K562 (cell line): ENCODE data around the gene ZDHHC16. TPM values are rescaled to one million over a fixed set of nuclear protein-coding genes. Genes with fewer than 3 reads are reported as not detected.
A peak's percentile ranks its signal among the peaks of the same experiment; 100 is the strongest.

ENCODE experiments used
- CLOCK ChIP-seq: fragments of 250-450 bp; sonication (Bioruptor Pico); IDR thresholded peaks from 2 replicates; pipeline ENCODE4 v1.4.0; 2020; ENCODE audit warnings: mild to moderate bottlenecking, moderate library complexity, borderline replicate concordance
- DIDO1 ChIP-seq: fragments of 450-650 bp; IDR thresholded peaks from 2 replicates; pipeline ENCODE4 v1.6.1; 2016; ENCODE audit warnings: low read depth, missing biosample characterization, missing genetic modification characterization
- NR2C2 ChIP-seq, 2 experiments: fragments of 200-800 bp in 1 of 2; sonication (Bioruptor generic) in 1 of 2; sonication (generic) in 1 of 2; formaldehyde crosslinking in 1 of 2; IDR thresholded peaks; 2 replicates each; pipeline versions ENCODE4 v1.6.1 to v1.8.0; 2016 to 2022; ENCODE audit warnings: mild to moderate bottlenecking in 1 of 2, missing compliant biosample characterization in 1 of 2, missing genetic modification characterization in 1 of 2, missing genetic modification reagents in 1 of 2
- NRF1 ChIP-seq, 2 experiments: fragments of 450-650 bp; IDR thresholded peaks in 1 of 2; conservative IDR thresholded peaks in 1 of 2; 2 replicates each; pipeline ENCODE4 v1.6.1; 2014; ENCODE audit warnings: mild to moderate bottlenecking in 2 of 2
- PHF21A ChIP-seq: fragments of 450-650 bp; IDR thresholded peaks from 2 replicates; pipeline ENCODE4 v1.6.1; 2017; ENCODE audit warnings: low read depth, borderline replicate concordance
- REST ChIP-seq, 2 experiments: fragments of 450-650 bp; formaldehyde crosslinking in 1 of 2; IDR thresholded peaks; 2 replicates each; pipeline versions ENCODE4 v1.4.0 to v1.6.1; 2014 to 2020; ENCODE audit warnings: mild to moderate bottlenecking in 2 of 2, borderline replicate concordance in 1 of 2, low read depth in 1 of 2
- STAT5B ChIP-seq: fragments of 250-450 bp; sonication (Bioruptor Pico); IDR thresholded peaks from 2 replicates; pipeline ENCODE4 v1.8.0; 2021; ENCODE audit warnings: mild to moderate bottlenecking, inconsistent platforms
- TFAP4 ChIP-seq: sonication (generic); formaldehyde crosslinking; IDR thresholded peaks from 2 replicates; pipeline ENCODE4 v1.8.0; 2022; ENCODE audit warnings: missing genetic modification reagents, mild to moderate bottlenecking, moderate library complexity, borderline replicate concordance
- YY1 ChIP-seq, 3 experiments: IDR thresholded peaks; 2 replicates each; pipeline ENCODE4 v1.6.1; 2011; ENCODE audit warnings: low read length in 2 of 3, mild to moderate bottlenecking in 2 of 3, moderate library complexity in 2 of 3, borderline replicate concordance in 1 of 3, control low read depth in 1 of 3, low read depth in 1 of 3; ENCODE audit not compliant: insufficient read depth in 3 of 3, insufficient replicate concordance in 2 of 3, control insufficient read depth in 1 of 3, insufficient read length in 1 of 3; ENCODE audit errors: extremely low read depth in 1 of 3
- ZC3H11A ChIP-seq: IDR thresholded peaks from 2 replicates; pipeline ENCODE4 v1.6.1; 2012; ENCODE audit warnings: low read depth, low read length, improper control_type of control experiment
- ZC3H4 ChIP-seq: sonication (generic); formaldehyde crosslinking; IDR thresholded peaks from 2 replicates; pipeline ENCODE4 v1.9.0; 2021; ENCODE audit warnings: missing genetic modification reagents, borderline replicate concordance
- polyA plus RNA-seq, 8 experiments: library from polyadenylated mRNA; depleted of rRNA in 4 of 8; stranded (reverse) in 5 of 8; unstranded in 3 of 8; fragments of >200 nt; fragmentation: Nextera tagmentation in 2 of 8; fragmentation: Illumina TruSeq in 1 of 8; extraction: Ambion mirVana in 2 of 8; extraction: Trizol in 1 of 8; gene quantifications; 2 replicates each; pipeline versions ENCODE4 v1.2.1 to v1.2.3, GENCODE V29; 2011 to 2014; ENCODE audit warnings: inconsistent platforms in 1 of 8, missing spikeins in 1 of 8
- total RNA-seq, 7 experiments: library from RNA; depleted of rRNA in 6 of 7; stranded (reverse); fragments of >200 nt in 6 of 7; fragmentation: Illumina TruSeq in 2 of 7; extraction: Trizol in 2 of 7; gene quantifications; 2 replicates each; pipeline versions ENCODE4 v1.2.1 to v1.2.3, GENCODE V29; 2011 to 2021; ENCODE audit warnings: low replicate concordance in 1 of 7
- TF ChIP-seq, protein P1 (sequence below): fragments of 250-450 bp; sonication (Bioruptor Pico); IDR thresholded peaks from 2 replicates; pipeline ENCODE4 v1.9.0; 2021; ENCODE audit warnings: mild to moderate bottlenecking

Gene ZDHHC16
- total and polyA plus RNA-seq, 9 of the 15 experiments (the other 6 are each of a cell fraction or from before 2014, with no cell fraction given): 12.5 to 33.8 (median 21.3) TPM

DNA sequence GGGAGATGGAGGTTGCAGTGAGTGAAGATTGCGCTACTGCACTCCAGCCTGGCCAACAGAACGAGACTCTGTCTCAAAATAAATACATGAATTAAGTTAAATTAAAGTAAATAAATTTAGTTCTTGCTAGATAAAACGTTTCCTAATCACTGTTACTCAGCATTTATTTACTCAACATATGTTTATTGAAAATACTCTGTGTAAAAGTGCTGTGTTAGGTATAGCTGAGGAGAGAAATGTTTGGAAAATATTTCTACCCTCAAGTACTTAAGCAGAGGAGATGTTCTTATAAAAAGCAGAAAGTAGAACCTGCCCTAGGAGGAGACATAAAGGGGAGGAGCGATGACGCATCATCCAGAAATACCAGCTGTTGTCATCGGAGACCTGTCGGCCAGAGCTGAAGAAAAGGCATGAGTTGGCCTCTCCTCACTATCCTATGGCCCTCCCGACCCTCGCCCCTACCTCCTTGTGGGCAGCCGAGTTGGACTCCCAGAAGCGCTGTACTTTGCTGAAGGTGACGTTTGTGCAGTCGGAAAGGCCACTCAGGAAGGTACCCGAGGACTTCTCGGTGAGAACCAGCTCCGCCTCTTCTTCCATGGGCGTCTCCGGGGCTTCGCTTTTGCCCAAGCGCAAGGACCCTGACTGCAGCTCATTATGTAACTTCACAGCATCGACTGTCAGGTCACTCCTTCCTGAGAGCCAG is 46.0 kb upstream of the ZDHHC16 start (continued):
- TF ChIP-seq TFAP4: peak; percentile 95
- TF ChIP-seq DIDO1 (tag): no peak
- no peak for TF ChIP-seq ZC3H11A
- TF ChIP-seq YY1 (IDR thresholded peaks at IDR 0.05; ENCODE audit: borderline replicate concordance in 1 of 3, control insufficient read depth in 1 of 3, extremely low read depth in 1 of 3, insufficient read depth in 3 of 3, insufficient read length in 1 of 3, insufficient replicate concordance in 2 of 3, low read depth in 1 of 3, low read length in 2 of 3): peak in 1 of 3 experiments; percentile 42
- TF ChIP-seq PHF21A: no peak
- TF ChIP-seq STAT5B: no peak
- TF ChIP-seq ZC3H4 (CRISPR knock-in tag): 0 out of 2 replicates have a peak, but pooled peaks have one; percentile 15
- TF ChIP-seq, protein P1, sequence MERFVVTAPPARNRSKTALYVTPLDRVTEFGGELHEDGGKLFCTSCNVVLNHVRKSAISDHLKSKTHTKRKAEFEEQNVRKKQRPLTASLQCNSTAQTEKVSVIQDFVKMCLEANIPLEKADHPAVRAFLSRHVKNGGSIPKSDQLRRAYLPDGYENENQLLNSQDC (CRISPR knock-in tag): no peak
- TF ChIP-seq NRF1 (conservative IDR thresholded peaks at IDR 0.05 in 1 of 2, IDR thresholded peaks at IDR 0.05 in 1 of 2): peak in 1 of 2 experiments; percentile 13; a peak in 2 of 4 replicates
- TF ChIP-seq NR2C2 (CRISPR knock-in tag; IDR thresholded peaks at IDR 0.05): 0 out of 2 replicates have a peak, but pooled peaks have one; percentile 37
- TF ChIP-seq NR2C2 (tag; IDR thresholded peaks at IDR 0.05): no peak
- no peak for TF ChIP-seq REST (IDR thresholded peaks at IDR 0.05; ENCODE audit: borderline replicate concordance)
- TF ChIP-seq REST (CRISPR knock-in tag; IDR thresholded peaks at IDR 0.05; ENCODE audit: low read depth): no peak
- TF ChIP-seq CLOCK (CRISPR knock-in tag): no peak
